Measurements from ENCODE around the gene KCNB1. TPM values are rescaled to one million over a fixed set of nuclear protein-coding genes. Genes with fewer than 3 reads are reported as not detected.

The KCNB1 gene
- polyA plus RNA-seq, 1 experiment: 0.06 TPM

DNA sequence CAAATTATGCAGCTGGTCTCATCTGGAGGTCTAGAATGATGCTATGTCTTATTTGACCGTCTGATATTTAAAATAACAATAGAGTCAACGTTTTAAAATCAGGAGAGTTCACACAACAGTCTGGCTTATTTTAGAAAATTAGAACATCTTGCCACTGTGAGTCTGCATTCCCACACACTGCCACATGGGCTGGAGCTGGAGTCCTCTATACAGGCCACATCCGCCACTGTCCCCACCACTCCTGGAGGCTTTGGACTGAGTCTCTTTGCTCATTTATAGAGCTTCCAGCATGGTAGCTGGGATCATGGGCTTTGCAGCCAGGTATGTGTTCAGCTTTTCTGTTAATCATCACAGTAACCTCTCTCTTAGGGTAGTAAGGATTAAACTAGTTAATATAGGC is 135.8 kb downstream of the KCNB1 start:
- Histone ChIP-seq H3K27ac (ENCODE audit: low read depth, low read length) (no peak overlapping the region), H3K9me3 (ENCODE audit: control insufficient read depth, insufficient read depth, low read length) (peaks cover 2% of the 10 kb centered on the region; the same call in 1 of the 2 replicates), H3K4me3 (ENCODE audit: low read depth, low read length) (no peak overlapping the region), H3K27me3 (ENCODE audit: control insufficient read depth, insufficient read depth, low read length) (peaks cover 19% of the 10 kb centered on the region)
- ChIA-PET CTCF (interaction anchor here (0.8 to 2.5 kb wide), 3 partner anchors 12 to 138 kb away, joined by 3 to 6 read pairs (median 4); no protein-coding TSS in a partner anchor), POLR2A (no interaction called here)
- TF ChIP-seq CTCF (IDR thresholded peaks at IDR 0.05; ENCODE audit: low read depth, low read length): no peak
- no peak for DNase-seq (ENCODE audit: low read depth, low spot score)

DNA sequence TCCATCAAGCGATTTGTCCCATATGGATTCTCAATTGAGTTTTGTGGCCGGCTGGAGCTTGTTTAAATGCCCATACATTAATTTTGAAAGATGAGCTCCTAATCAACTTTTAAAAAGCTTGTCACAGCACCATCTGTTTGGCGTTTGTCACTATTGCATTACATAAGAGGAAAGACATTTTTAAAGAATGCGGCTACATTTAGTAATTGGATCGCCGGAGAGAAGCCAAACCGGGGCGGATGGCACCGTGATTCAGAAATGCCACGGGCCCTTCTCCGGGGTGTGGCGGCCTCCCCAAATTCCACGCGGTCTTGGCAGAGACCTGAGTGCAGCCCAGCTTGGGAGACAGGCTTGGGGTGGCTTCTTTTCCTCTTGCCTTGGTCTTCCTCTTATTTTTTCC is 136.9 kb downstream of the KCNB1 start:
- no peak for TF ChIP-seq CTCF (IDR thresholded peaks at IDR 0.05; ENCODE audit: low read depth, low read length)
- CTCF ChIA-PET: interaction anchor here (0.7 to 2.5 kb wide), 3 partner anchors 11 to 189 kb away, joined by 3 to 6 read pairs (median 4); no protein-coding TSS in a partner anchor
- H3K27ac ChIP-seq (ENCODE audit: low read depth, low read length): peak overlapping the region; percentile 85
- H3K4me3 ChIP-seq (ENCODE audit: low read depth, low read length): no peak overlapping the region
- peaks cover 2% of the 10 kb centered on the region; the same call in 1 of the 2 replicates for H3K9me3 ChIP-seq (ENCODE audit: control insufficient read depth, insufficient read depth, low read length)
- DNase-seq (ENCODE audit: low read depth, low spot score): no peak
- peaks cover 9% of the 10 kb centered on the region for H3K27me3 ChIP-seq (ENCODE audit: control insufficient read depth, insufficient read depth, low read length)
- POLR2A ChIA-PET: interaction anchor here (0.7 to 1.3 kb wide), 3 partner anchors 9 to 165 kb away, joined by 3 read pairs; no protein-coding TSS in a partner anchor

DNA sequence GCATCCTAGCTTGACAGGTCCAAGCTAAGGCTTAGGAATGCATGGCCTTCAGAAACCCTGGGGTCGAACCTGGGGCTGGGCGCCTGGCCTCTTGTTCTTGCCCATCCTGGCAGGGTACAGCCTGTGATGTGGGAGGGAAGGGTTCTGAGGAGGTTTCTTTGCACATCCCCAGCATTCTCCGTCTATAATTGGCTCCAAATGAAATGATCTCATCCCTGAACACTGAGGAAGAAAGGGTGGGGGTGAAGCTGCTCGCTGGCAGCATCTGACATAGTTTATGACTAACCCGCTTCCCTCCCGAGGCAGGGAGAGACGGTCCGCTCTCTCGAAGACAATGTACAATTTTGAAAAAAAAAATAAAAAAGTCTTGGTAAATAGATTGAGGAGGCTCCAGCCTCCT is 137.5 kb downstream of the KCNB1 start:
- no peak for TF ChIP-seq CTCF (IDR thresholded peaks at IDR 0.05; ENCODE audit: low read depth, low read length)
- DNase-seq (ENCODE audit: low read depth, low spot score): peak; percentile 78
- H3K27ac ChIP-seq (ENCODE audit: low read depth, low read length): peak overlapping the region; percentile 85
- no peak overlapping the region for H3K4me3 ChIP-seq (ENCODE audit: low read depth, low read length)
- CTCF ChIA-PET: interaction anchor here (2.1 kb wide), 1 partner anchor 140 kb away, joined by 4 read pairs; no protein-coding TSS in a partner anchor
- peaks cover 2% of the 10 kb centered on the region; the same call in 1 of the 2 replicates for H3K9me3 ChIP-seq (ENCODE audit: control insufficient read depth, insufficient read depth, low read length)
- H3K27me3 ChIP-seq (ENCODE audit: control insufficient read depth, insufficient read depth, low read length): peaks cover 4% of the 10 kb centered on the region
- POLR2A ChIA-PET: interaction anchor here (0.7 to 1.3 kb wide), 3 partner anchors 9 to 166 kb away, joined by 3 read pairs; no protein-coding TSS in a partner anchor

DNA sequence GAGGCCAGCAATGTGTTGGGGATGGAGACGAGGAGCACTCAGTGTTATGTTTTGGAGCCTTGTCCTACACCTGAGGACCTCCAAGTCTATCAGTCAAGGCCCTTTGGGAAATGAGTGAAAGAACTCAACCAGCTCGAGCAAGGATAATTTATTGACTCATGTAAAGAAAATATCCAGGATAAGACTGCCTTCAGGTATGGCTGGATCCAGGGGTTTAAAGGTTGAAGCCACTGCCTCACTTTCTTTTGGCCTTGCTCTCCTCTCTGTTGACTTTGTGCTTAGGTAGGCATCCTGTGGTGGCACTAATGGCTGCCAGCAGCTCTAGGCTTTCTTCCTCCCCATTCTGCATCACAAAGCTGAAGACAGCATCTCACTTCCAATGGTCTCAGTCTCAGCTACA is 138.3 kb downstream of the KCNB1 start:
- no peak overlapping the region for H3K27ac ChIP-seq (ENCODE audit: low read depth, low read length)

More for the DNA sequence above, 138.3 kb downstream of the KCNB1 start:
- no peak for DNase-seq (ENCODE audit: low read depth, low spot score)
- TF ChIP-seq CTCF (IDR thresholded peaks at IDR 0.05; ENCODE audit: low read depth, low read length): no peak
- Histone ChIP-seq H3K27me3 (ENCODE audit: control insufficient read depth, insufficient read depth, low read length) (peaks cover 2% of the 10 kb centered on the region), H3K4me3 (ENCODE audit: low read depth, low read length) (no peak overlapping the region), H3K9me3 (ENCODE audit: control insufficient read depth, insufficient read depth, low read length) (peaks cover 2% of the 10 kb centered on the region; the same call in 1 of the 2 replicates)
- ChIA-PET CTCF (interaction anchor here (0.6 to 1.5 kb wide), 3 partner anchors 9 to 193 kb away, joined by 3 to 5 read pairs (median 3); no protein-coding TSS in a partner anchor), POLR2A (interaction anchor here (1.2 kb wide), 1 partner anchor 166 kb away, joined by 3 read pairs; no protein-coding TSS in a partner anchor)
